Loucy (cell line): ENCODE data around the gene LPP.

Experiments
- H2AFZ ChIP-seq: fragments of 200-600 bp; sonication (generic); 2 replicates; pipeline ENCODE4 v1.6.0; 2016; ENCODE audit warnings: antibody characterized with exemption, mild to moderate bottlenecking, low read length, moderate library complexity
- H3F3A ChIP-seq: fragments of 200-600 bp; 2 replicates; pipeline ENCODE4 v1.6.0; 2016; ENCODE audit warnings: antibody characterized with exemption, low read depth, mild to moderate bottlenecking
- H3K27me3 ChIP-seq: fragments of 200-600 bp; sonication (generic); 2 replicates; pipeline ENCODE4 v1.6.1; 2014; ENCODE audit warnings: low read length, mild to moderate bottlenecking; ENCODE audit not compliant: insufficient read depth, poor library complexity, severe bottlenecking
- H3K36me3 ChIP-seq: fragments of 200-600 bp; sonication (generic); 2 replicates; pipeline ENCODE4 v1.6.1; 2016; ENCODE audit warnings: low read length; ENCODE audit not compliant: insufficient read depth
- H3K4me1 ChIP-seq: fragments of 200-600 bp; sonication (generic); 2 replicates; pipeline ENCODE4 v1.5.1; 2014; ENCODE audit warnings: low read length, mild to moderate bottlenecking; ENCODE audit not compliant: insufficient read depth, poor library complexity, severe bottlenecking
- H3K4me2 ChIP-seq: fragments of 200-600 bp; sonication (generic); 2 replicates; pipeline ENCODE4 v1.6.0; 2014; ENCODE audit warnings: antibody characterized with exemption, low read length, low read depth, mild to moderate bottlenecking; ENCODE audit not compliant: poor library complexity, severe bottlenecking
- H3K4me3 ChIP-seq: fragments of 200-600 bp; sonication (generic); 2 replicates; pipeline ENCODE4 v1.5.1; 2014; ENCODE audit warnings: low read length, mild to moderate bottlenecking, mixed read lengths; ENCODE audit not compliant: poor library complexity, severe bottlenecking
- H3K79me2 ChIP-seq: fragments of 200-600 bp; sonication (generic); 2 replicates; pipeline ENCODE4 v1.6.1; 2014; ENCODE audit warnings: low read length; ENCODE audit not compliant: insufficient read depth
- H3K9ac ChIP-seq: fragments of 200-600 bp; sonication (generic); 2 replicates; pipeline ENCODE4 v1.6.0; 2014; ENCODE audit warnings: mild to moderate bottlenecking, low read depth, low read length, moderate library complexity; ENCODE audit not compliant: poor library complexity, severe bottlenecking
- H3K9me2 ChIP-seq: fragments of 200-600 bp; sonication (generic); replicated peaks from 2 replicates; pipeline ENCODE4 v1.6.1; 2016; ENCODE audit warnings: low read depth, low read length, mixed read lengths
- H3K9me3 ChIP-seq: fragments of 200-600 bp; sonication (generic); 2 replicates; pipeline ENCODE4 v1.6.1; 2014; ENCODE audit warnings: mild to moderate bottlenecking, antibody characterized with exemption, low read length, low read depth; ENCODE audit not compliant: insufficient read depth
- H4K20me1 ChIP-seq: fragments of 200-600 bp; sonication (generic); 2 replicates; pipeline ENCODE4 v1.6.0; 2014; ENCODE audit warnings: antibody characterized with exemption, low read length, mild to moderate bottlenecking; ENCODE audit not compliant: insufficient read depth, poor library complexity, severe bottlenecking
- EZH2phosphoT487 ChIP-seq: fragments of 200-600 bp; IDR thresholded peaks from 2 replicates; pipeline ENCODE4 v1.6.1; 2018; ENCODE audit warnings: antibody characterized with exemption, mild to moderate bottlenecking, moderate library complexity, borderline replicate concordance
- TF ChIP-seq, protein P1 (sequence below): fragments of 200-600 bp; sonication (generic); conservative IDR thresholded peaks from 2 replicates; pipeline ENCODE4 v1.5.1; 2014; ENCODE audit warnings: mild to moderate bottlenecking, antibody characterized with exemption, low read length

LPP gene

DNA sequence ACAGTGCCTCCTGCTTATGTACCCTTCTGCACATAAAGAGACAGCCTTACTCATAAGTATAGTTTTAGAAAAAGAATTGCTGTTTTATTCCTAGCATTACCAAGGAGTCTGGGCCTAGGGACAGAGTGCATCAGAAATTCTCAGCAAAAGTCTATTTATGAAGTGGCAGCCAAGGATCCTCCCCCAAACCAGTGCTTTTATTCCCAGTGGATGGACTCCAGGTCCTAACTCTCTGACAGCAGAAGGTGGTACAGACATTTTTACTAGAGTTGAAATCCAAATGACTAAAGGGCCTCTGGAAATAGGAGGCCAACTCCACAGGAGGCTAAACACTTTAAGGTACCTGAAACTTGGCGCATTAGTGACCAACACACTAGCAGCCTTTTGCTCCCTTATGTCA is 610.7 kb downstream of the LPP start:
- no peaks in the 10 kb centered on the region for H4K20me1 ChIP-seq
- H3K9ac ChIP-seq = no peak overlapping the region
- no peak overlapping the region for H3K4me3 ChIP-seq
- H3K27me3 ChIP-seq = no peaks in the 10 kb centered on the region
- H2AFZ ChIP-seq = no peak overlapping the region
- H3K4me1 ChIP-seq = no peaks in the 10 kb centered on the region
- H3F3A ChIP-seq = no peaks in the 10 kb centered on the region
- TF ChIP-seq EZH2phosphoT487 = no peak
- TF ChIP-seq, protein P1, sequence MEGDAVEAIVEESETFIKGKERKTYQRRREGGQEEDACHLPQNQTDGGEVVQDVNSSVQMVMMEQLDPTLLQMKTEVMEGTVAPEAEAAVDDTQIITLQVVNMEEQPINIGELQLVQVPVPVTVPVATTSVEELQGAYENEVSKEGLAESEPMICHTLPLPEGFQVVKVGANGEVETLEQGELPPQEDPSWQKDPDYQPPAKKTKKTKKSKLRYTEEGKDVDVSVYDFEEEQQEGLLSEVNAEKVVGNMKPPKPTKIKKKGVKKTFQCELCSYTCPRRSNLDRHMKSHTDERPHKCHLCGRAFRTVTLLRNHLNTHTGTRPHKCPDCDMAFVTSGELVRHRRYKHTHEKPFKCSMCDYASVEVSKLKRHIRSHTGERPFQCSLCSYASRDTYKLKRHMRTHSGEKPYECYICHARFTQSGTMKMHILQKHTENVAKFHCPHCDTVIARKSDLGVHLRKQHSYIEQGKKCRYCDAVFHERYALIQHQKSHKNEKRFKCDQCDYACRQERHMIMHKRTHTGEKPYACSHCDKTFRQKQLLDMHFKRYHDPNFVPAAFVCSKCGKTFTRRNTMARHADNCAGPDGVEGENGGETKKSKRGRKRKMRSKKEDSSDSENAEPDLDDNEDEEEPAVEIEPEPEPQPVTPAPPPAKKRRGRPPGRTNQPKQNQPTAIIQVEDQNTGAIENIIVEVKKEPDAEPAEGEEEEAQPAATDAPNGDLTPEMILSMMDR = no peak
- H3K9me2 ChIP-seq = no peaks in the 10 kb centered on the region
- H3K36me3 ChIP-seq = no peaks in the 10 kb centered on the region
- no peak overlapping the region for H3K4me2 ChIP-seq
- H3K79me2 ChIP-seq = no peaks in the 10 kb centered on the region
- no peaks in the 10 kb centered on the region for H3K9me3 ChIP-seq

DNA sequence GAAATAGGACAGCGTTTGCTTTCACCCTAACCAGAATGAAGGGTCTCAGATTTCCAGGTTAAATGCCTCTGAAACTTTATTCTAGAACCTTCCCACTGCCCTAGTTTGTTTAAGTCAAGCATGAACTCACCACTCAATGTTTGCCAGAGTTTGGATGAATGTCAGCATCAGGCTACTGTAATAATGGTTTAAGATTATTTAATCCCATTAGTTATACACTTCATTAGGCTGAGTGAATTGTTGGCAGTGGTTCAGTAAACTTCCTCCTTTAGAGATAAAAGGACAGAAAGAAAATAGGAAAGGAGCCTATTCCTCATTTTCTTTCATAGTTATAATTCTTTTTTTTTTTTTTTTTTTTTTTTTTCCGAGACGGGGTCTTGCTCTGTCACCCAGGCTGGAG is 615.9 kb downstream of the LPP start:
- no peak overlapping the region for H3K4me3 ChIP-seq
- H3K9me2 ChIP-seq = no peaks in the 10 kb centered on the region
- H3K4me1 ChIP-seq = no peaks in the 10 kb centered on the region
- no peaks in the 10 kb centered on the region for H3F3A ChIP-seq
- H3K4me2 ChIP-seq = no peak overlapping the region
- no peaks in the 10 kb centered on the region for H3K27me3 ChIP-seq
- no peaks in the 10 kb centered on the region for H3K79me2 ChIP-seq
- H3K9me3 ChIP-seq = no peaks in the 10 kb centered on the region
- H3K9ac ChIP-seq = no peak overlapping the region
- no peaks in the 10 kb centered on the region for H3K36me3 ChIP-seq
- no peak overlapping the region for H2AFZ ChIP-seq
- no peaks in the 10 kb centered on the region for H4K20me1 ChIP-seq
- TF ChIP-seq, protein P1 = no peak
- no peak for TF ChIP-seq EZH2phosphoT487

DNA sequence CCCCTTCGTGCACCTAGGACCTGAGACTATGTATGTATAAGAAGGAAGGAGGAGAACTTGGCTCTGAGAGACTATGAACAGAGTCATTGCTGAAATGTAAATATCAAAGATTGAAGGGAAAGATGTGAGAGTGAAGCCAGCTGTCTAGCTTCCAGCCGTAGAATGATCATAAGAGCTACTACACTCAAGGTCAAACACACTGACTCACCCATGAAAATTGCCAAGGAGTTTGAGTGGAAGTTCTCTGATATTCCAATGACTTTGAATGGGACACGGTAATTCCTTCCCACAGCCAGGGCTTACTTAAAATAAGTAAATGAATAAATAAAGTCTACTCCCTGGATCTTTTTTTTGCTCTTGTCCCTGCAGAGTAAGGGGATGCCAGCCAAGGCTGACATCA is 618.9 kb downstream of the LPP start:
- Histone ChIP-seq H3K9me3 (no peaks in the 10 kb centered on the region), H2AFZ (no peak overlapping the region), H3K4me2 (no peak overlapping the region), H4K20me1 (no peaks in the 10 kb centered on the region), H3K36me3 (no peaks in the 10 kb centered on the region), H3K4me1 (no peaks in the 10 kb centered on the region), H3K9ac (no peak overlapping the region), H3K27me3 (no peaks in the 10 kb centered on the region), H3K9me2 (no peaks in the 10 kb centered on the region), H3K79me2 (no peaks in the 10 kb centered on the region), H3F3A (no peaks in the 10 kb centered on the region), H3K4me3 (no peak overlapping the region)
- TF ChIP-seq, protein P1 = no peak
- TF ChIP-seq EZH2phosphoT487 = no peak
